Measurements from ENCODE around the gene MAP4K1.

Gene MAP4K1

GRCh38 chr19:38617764-38618589 is at the start of gene MAP4K1:
Gene MAP4K1 (minus strand): TSS chr19:38617953. CDS start chr19:38617895, 58 bp downstream.
- Histone ChIP-seq H3K27ac (ENCODE audit: low read length) (peak within 1 kb of the TSS; percentile 93), H3K4me1 (ENCODE audit: low read length) (peaks cover 23% of the 10 kb centered on the region), H3K27me3 (ENCODE audit: low read depth, low read length) (no peaks in the 10 kb centered on the region), H3K9ac (ENCODE audit: low read length) (peak within 1 kb of the TSS; percentile 97), H3K4me3 (ENCODE audit: low read length) (peak within 1 kb of the TSS; percentile 85), H3K9me3 (ENCODE audit: insufficient read depth, low read length) (no peaks in the 10 kb centered on the region), H3K36me3 (replicated peaks; ENCODE audit: low read depth, low read length) (peaks cover 36% of the 10 kb centered on the region), H4K20me1 (ENCODE audit: insufficient read depth, low read length) (peaks cover 4% of the 10 kb centered on the region; the same call in 1 of the 2 replicates), H3K4me2 (ENCODE audit: low read length) (peak within 1 kb of the TSS; percentile 99), H3K79me2 (ENCODE audit: low read length) (peaks cover 58% of the 10 kb centered on the region), H2AFZ (ENCODE audit: low read depth, low read length) (peak within 1 kb of the TSS; percentile 11; the same call in 1 of the 2 replicates)
- TF ChIP-seq CTCF (IDR thresholded peaks at IDR 0.05; ENCODE audit: low read depth, low read length) (no peak), EZH2phosphoT487 (IDR thresholded peaks at IDR 0.05; ENCODE audit: low read depth) (no peak)

GRCh38 chr19:38666663-38667511 is 49.1 kb upstream of the MAP4K1 start:
- Histone ChIP-seq H3K27me3 (ENCODE audit: low read depth, low read length) (no peaks in the 10 kb centered on the region), H3K4me2 (ENCODE audit: low read length) (no peak overlapping the region), H4K20me1 (ENCODE audit: insufficient read depth, low read length) (peaks cover 59% of the 10 kb centered on the region), H3K9me3 (ENCODE audit: insufficient read depth, low read length) (no peaks in the 10 kb centered on the region), H3K36me3 (replicated peaks; ENCODE audit: low read depth, low read length) (peaks cover 20% of the 10 kb centered on the region), H3K4me3 (ENCODE audit: low read length) (no peak overlapping the region), H3K4me1 (ENCODE audit: low read length) (peaks cover 13% of the 10 kb centered on the region), H2AFZ (ENCODE audit: low read depth, low read length) (no peak overlapping the region), H3K27ac (ENCODE audit: low read length) (no peak overlapping the region), H3K79me2 (ENCODE audit: low read length) (peaks cover 99% of the 10 kb centered on the region), H3K9ac (ENCODE audit: low read length) (no peak overlapping the region)
- TF ChIP-seq CTCF (IDR thresholded peaks at IDR 0.05; ENCODE audit: low read depth, low read length), result no peak
- TF ChIP-seq EZH2phosphoT487 (IDR thresholded peaks at IDR 0.05; ENCODE audit: low read depth), result no peak

GRCh38 chr19:38665950-38666662 is 48.4 kb upstream of the MAP4K1 start:
- H3K36me3 ChIP-seq (replicated peaks; ENCODE audit: low read depth, low read length), result peaks cover 21% of the 10 kb centered on the region
- TF ChIP-seq EZH2phosphoT487 (IDR thresholded peaks at IDR 0.05; ENCODE audit: low read depth), result no peak
- TF ChIP-seq CTCF (IDR thresholded peaks at IDR 0.05; ENCODE audit: low read depth, low read length), result no peak
- peaks cover 13% of the 10 kb centered on the region for H3K4me1 ChIP-seq (ENCODE audit: low read length)
- no peak overlapping the region for H3K4me2 ChIP-seq (ENCODE audit: low read length)
- no peaks in the 10 kb centered on the region for H3K27me3 ChIP-seq (ENCODE audit: low read depth, low read length)
- H3K27ac ChIP-seq (ENCODE audit: low read length), result no peak overlapping the region
- no peak overlapping the region for H3K9ac ChIP-seq (ENCODE audit: low read length)
- H3K4me3 ChIP-seq (ENCODE audit: low read length), result no peak overlapping the region
- H3K9me3 ChIP-seq (ENCODE audit: insufficient read depth, low read length), result no peaks in the 10 kb centered on the region
- H3K79me2 ChIP-seq (ENCODE audit: low read length), result peaks cover 97% of the 10 kb centered on the region
- H2AFZ ChIP-seq (ENCODE audit: low read depth, low read length), result no peak overlapping the region
- peaks cover 64% of the 10 kb centered on the region for H4K20me1 ChIP-seq (ENCODE audit: insufficient read depth, low read length)

Data from OCI-LY3 (cell line).